ENCODE measurements around the gene TIMM23.

DNA sequence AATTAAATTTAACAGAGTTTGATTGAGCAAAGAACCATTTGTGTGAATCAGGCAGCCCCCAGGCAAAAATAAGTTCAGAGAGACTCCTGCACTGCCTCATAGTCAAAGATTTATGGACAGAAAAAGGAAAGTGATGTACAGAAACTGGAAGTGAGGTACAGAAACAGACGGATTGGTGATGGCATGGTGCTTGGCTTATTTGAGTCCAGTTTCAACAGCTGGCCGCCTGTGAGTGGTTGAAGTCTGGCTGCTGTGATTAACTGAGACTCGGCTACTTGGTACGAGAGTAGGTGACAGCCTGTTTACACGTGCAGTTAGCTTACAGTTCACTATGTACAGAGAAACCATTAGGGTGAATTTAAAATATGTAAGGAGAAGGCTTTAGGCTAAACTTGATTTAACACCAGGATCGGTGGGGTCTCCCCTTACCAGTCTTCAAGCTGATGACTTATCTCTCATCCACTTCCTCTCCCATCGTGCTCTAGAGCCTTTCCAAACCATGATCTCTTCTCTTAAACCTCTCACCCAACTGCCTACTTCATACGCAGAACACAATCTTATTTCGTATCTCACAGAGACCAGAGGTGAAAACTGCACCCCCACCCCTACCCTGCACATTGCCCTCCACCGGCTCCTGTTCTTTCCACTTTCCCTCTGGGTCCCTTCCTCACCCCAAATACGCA lies 78.8 kb downstream of the TIMM23 start:
- TF ChIP-seq, protein P1, sequence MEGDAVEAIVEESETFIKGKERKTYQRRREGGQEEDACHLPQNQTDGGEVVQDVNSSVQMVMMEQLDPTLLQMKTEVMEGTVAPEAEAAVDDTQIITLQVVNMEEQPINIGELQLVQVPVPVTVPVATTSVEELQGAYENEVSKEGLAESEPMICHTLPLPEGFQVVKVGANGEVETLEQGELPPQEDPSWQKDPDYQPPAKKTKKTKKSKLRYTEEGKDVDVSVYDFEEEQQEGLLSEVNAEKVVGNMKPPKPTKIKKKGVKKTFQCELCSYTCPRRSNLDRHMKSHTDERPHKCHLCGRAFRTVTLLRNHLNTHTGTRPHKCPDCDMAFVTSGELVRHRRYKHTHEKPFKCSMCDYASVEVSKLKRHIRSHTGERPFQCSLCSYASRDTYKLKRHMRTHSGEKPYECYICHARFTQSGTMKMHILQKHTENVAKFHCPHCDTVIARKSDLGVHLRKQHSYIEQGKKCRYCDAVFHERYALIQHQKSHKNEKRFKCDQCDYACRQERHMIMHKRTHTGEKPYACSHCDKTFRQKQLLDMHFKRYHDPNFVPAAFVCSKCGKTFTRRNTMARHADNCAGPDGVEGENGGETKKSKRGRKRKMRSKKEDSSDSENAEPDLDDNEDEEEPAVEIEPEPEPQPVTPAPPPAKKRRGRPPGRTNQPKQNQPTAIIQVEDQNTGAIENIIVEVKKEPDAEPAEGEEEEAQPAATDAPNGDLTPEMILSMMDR (IDR thresholded peaks at IDR 0.05; ENCODE audit: insufficient read depth, low read length, poor library complexity, severe bottlenecking) = no peak
- no peak for TF ChIP-seq EZH2phosphoT487 (conservative IDR thresholded peaks at IDR 0.05; ENCODE audit: low read length)
